ENCODE results near the gene CASTOR1.

CASTOR1 gene

GRCh38 chr22:30284172-30284571 is 5.1 kb downstream of the CASTOR1 start:
- DNase-seq, result no peak

DNA sequence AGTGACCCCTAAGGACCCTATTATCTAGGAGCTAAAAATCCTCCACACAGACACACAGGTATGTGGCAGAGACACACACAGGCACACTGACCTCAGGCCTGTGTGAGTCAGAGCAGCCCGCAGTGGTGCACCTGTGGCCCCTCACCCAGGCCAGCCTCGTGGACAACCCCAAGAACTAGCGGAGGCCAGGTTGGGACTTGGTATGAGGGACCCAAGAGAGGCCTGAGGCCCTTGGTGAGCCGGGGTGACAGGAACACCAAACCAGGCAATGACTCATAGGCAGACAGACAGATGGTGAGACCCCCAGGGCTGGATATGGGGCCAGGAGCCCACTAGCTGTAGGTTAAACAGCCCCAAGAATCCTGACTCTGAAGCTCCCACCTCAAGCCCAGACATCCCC is 6.0 kb downstream of the CASTOR1 start:
- DNase-seq, result no peak

DNA sequence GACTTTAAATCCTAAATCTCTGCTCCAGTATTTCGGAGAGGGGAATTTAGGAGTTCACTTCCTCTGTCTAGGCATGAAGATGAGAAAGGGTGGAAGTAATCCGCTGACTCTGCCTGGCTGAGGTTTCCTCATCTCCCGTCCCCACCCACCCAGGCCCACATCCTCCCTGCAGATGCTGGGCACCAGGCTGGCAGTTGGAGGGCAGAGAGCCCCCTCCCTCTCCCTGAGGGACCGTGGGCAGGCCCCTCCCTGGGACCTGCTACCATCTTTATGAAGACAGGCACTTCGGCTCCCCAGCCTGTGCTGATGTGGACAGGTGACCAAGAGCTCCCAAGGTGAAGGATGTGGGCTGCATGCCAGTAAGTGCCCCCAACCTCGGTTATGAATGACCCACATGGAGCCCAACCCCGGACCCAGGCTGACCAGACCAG is 6.7 kb downstream of the CASTOR1 start:
- no peak for DNase-seq

- DNase-seq, result no peak
Observed at GRCh38 chr22:30280505-30280904, 8.8 kb downstream of the CASTOR1 start.

DNA sequence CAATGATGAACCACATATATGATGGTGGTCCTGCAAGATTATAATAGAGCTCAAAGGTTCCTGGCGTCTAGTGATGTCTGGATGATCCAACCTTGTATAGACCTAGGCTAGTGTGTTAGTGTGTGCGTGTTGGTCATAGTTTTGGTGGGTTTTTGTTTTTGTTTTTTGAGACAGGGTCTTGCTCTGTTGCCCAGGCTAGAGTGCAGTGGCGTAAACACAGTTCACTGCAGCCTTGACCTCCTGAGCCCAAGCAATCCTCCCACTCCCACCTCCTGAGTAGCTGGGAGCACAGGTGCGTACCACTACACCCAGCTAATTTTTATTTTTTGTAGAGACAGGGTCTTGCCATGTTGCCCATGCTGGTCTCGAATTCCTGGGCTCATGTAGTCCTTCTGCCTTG is 9.4 kb downstream of the CASTOR1 start:
- no peak for DNase-seq

- no peak for DNase-seq
Observed at GRCh38 chr22:30279046-30279788, 10.1 kb downstream of the CASTOR1 start.

DNA sequence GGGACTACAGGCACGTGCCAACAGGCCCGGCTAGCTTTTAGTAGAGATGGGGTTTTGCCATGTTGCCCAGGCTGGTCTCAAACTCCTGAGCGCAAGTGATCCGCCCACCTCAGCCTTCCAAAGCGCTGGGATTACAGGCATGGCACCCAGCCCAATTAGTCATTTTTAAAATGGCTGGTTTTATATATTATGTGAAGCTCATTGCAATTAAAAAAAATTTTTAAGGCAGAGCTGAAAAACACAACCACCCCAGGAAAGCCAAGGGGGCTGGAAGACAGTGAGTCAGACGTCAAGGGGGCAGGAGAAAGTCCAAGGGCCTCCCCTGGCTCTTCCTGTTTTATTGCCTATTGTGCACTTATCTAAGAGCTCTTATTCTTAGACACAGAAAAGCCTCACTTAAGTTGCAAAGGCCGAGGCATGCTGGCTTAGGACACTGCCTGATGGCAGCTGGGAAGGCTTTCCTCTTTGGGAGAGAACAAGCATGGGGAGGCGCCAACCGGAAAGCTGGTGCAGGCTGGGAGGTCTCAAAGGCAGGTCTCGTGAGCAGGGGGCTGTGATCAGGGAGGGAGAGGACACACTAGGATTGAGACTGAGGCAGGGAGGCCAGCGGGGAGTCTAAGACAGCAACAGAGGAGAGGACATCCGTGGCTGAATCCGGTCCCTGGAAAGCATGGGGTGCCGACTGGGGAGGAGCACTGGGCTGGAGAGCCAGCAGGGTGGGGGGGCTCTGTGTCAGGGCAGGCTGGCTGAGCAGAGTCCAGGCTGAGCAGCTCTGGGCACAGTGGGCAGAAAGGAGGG is 11.6 kb downstream of the CASTOR1 start:
- DNase-seq, result no peak

DNA sequence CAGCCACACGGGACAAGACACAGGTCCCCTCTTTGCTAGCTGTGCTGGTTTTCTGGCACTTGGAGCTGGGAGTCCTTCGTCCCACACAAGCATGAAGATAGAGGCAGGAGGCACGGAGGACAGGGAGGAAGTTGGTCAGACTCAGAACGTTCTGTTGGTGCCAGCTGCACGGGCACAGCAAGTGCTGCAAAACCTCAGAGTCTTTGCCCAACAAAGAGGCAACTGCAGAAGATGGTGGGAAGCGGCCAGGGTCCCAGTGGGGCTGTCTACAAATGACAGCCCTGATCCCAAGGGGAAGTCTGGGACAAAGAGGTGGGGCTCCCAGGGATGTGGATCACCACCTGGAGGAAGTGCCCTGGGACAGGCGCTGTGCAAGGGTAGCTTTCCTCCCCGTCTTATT is 13.3 kb downstream of the CASTOR1 start:
- no peak for DNase-seq

- DNase-seq, result no peak
Observed at GRCh38 chr22:30275625-30276024, 13.7 kb downstream of the CASTOR1 start.

GRCh38 chr22:30274437-30274812 is 14.9 kb downstream of the CASTOR1 start:
- DNase-seq, result no peak

- DNase-seq, result no peak
Observed at GRCh38 chr22:30273711-30274436, 15.4 kb downstream of the CASTOR1 start.

GRCh38 chr22:30272781-30273601 is 16.3 kb downstream of the CASTOR1 start:
- no peak for DNase-seq

GRCh38 chr22:30270832-30271231 is 18.5 kb downstream of the CASTOR1 start:
- DNase-seq, result no peak

- DNase-seq, result no peak
Observed at GRCh38 chr22:30268331-30268730, 21.0 kb downstream of the CASTOR1 start.

GRCh38 chr22:30267382-30268302 is 21.7 kb downstream of the CASTOR1 start:
- no peak for DNase-seq

DNA sequence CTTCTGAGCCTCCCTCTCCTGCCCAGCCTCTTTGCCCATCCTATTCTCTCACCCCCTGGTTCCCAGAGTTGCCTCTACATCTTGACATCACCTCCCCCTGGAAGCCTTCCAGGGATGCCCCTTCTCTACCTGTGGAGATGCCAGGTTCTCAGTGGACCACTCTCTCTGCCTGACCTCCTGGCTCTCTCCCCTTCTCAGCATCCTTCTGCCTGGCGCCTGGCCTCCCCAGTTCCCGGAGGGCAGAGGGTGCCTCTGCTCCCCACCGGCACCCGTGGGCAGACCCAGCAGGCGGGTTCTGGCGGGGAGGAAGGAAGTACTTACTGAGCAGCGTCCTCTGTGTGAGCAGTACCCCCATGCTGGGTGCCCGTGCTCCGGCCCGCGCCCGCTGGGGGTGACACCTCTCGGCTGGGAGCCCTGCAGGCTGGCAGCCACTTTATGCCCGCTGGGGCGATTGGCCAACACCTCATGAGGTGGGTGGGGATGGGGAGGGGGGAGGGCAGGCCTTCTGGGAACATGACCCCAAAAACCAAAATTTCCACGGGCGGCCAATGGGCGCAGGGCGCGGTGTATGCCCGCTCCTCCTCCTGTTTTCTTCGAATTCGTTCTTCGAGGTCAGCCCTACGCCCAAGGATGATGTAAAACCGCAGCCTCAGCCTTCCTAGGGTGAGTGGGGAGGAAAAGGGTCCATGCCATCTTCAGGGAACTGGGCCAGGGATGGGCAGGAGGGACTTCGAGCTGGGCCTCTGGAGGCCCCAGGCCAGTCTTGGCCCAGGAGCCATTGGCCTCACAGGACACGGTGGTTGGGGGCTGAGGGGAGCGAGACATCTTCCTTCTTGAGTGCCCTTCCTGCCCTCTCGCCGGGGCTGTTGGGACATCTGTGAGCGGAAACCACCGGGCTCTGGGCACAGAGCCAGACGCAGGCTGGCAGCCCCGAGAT is 22.6 kb downstream of the CASTOR1 start, which contains the start of gene OSM:
TSS of gene OSM (minus strand) at position 407 of the 937 bp plus-strand sequence. CDS start at position 355, 52 bp downstream.
- DNase-seq, result peak; percentile 80

GRCh38 chr22:30265823-30266444 is 23.4 kb downstream of the CASTOR1 start:
- peak; percentile 89 for DNase-seq

DNA sequence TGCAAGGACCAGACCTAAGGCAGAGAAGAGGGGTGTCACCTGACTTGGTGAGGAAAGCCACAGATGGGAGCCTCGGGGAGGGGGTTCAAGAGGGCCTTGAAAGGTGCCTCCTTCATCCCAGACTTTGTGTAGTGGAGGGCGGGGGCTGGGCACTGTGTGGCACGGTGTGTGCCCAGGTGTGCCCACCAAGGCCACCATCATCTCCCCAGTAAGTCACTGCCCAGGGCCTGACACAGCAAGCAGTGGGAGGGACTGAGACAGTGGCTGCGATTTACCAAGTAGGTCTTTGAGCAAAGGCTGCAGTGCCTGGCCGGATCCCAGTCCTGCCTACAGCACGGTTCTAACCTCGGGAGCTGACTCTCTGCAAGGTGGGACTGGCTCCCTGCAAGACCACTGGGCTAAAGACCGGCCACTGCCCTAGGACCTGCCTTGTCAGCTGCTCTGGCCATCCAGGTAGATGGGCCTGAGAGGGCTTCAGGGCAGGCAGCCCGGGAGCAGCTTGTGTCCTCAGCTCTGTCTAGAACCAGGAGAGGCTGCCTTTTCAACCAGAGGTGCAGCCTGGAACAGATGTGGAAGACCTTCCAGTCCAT is 24.1 kb downstream of the CASTOR1 start:
- DNase-seq, result no peak

- DNase-seq, result no peak
Observed at GRCh38 chr22:30263883-30264282, 25.4 kb downstream of the CASTOR1 start.
